GM18951 (cell line): ENCODE measurements around the gene SLC35F5.
"Not testable (repeated sequence)": the region's sequence is repeated elsewhere in the genome, so short reads cannot be mapped to it uniquely, and the experiment has no call there.

Source experiments
- POLR2A ChIP-seq: IDR thresholded peaks from 4 replicates; pipeline ENCODE4 v1.6.1; 2011; ENCODE audit warnings: mild to moderate bottlenecking; ENCODE audit not compliant: insufficient read length, insufficient read depth; ENCODE audit errors: extremely low read depth
- in situ Hi-C: fragments of 300-500 bp; cut with MboI; formaldehyde crosslinking; loops from one replicate; pipeline ENCODE4 v1.12.0; 2022; ENCODE audit warnings: low sequenced_read_pairs, mixed read lengths, inconsistent platforms; ENCODE audit not compliant: unreplicated experiment

SLC35F5 gene

GRCh38 chr2:113756355-113757137, at the start of gene SLC35F5:
SLC35F5 (minus strand) TSS chr2:113756642; CDS start chr2:113756409, 233 bp downstream.
- in situ Hi-C loops: no loop called here
- peak; percentile 80 for TF ChIP-seq POLR2A

GRCh38 chr2:113799375-113799774, 42.9 kb upstream of the SLC35F5 start:
- no peak for TF ChIP-seq POLR2A
- in situ Hi-C loops: no loop called here

GRCh38 chr2:113797237-113797636, 40.8 kb upstream of the SLC35F5 start:
- no peak for TF ChIP-seq POLR2A
- in situ Hi-C loops: no loop called here

GRCh38 chr2:113796592-113797175, 40.2 kb upstream of the SLC35F5 start:
- in situ Hi-C loops: no loop called here
- no peak for TF ChIP-seq POLR2A

GRCh38 chr2:113795405-113795920, 39.0 kb upstream of the SLC35F5 start:
- no peak for TF ChIP-seq POLR2A
- in situ Hi-C loops: no loop called here

- TF ChIP-seq POLR2A: no peak
These were observed 35.5 kb upstream of the SLC35F5 start for GRCh38 chr2:113791697-113792590.

GRCh38 chr2:113784823-113785744, 28.6 kb upstream of the SLC35F5 start:
- in situ Hi-C loops: no loop called here
- TF ChIP-seq POLR2A: no peak

More at GRCh38 chr2:113791697-113792590, 35.5 kb upstream of the SLC35F5 start:
- in situ Hi-C loops: no loop called here

- no peak for TF ChIP-seq POLR2A
- in situ Hi-C loops: no loop called here
These were observed 24.0 kb upstream of the SLC35F5 start for GRCh38 chr2:113780472-113780871.

GRCh38 chr2:113777371-113777770, 20.9 kb upstream of the SLC35F5 start:
- no peak for TF ChIP-seq POLR2A
- in situ Hi-C loops: no loop called here

GRCh38 chr2:113776949-113777348, 20.5 kb upstream of the SLC35F5 start:
- no peak for TF ChIP-seq POLR2A

GRCh38 chr2:113774616-113775015, 18.2 kb upstream of the SLC35F5 start:
- in situ Hi-C loops: not testable (repeated sequence)

More at GRCh38 chr2:113776949-113777348, 20.5 kb upstream of the SLC35F5 start:
- in situ Hi-C loops: no loop called here

GRCh38 chr2:113770929-113771328, 14.5 kb upstream of the SLC35F5 start:
- in situ Hi-C loops: no loop called here
- TF ChIP-seq POLR2A: no peak
